PC-9 (cell line): ENCODE results near the gene FBXO41.

Experiments used
- EZH2 ChIP-seq: fragments of 200-600 bp; sonication (generic); IDR thresholded peaks from 2 replicates; pipeline ENCODE4 v1.8.0; 2017; ENCODE audit warnings: antibody characterized with exemption, low read depth
- TF ChIP-seq, protein P1 (sequence below): fragments of 200-600 bp; sonication (generic); conservative IDR thresholded peaks from 2 replicates; pipeline ENCODE4 v1.6.1; 2017; ENCODE audit warnings: mixed run types, antibody characterized with exemption, mild to moderate bottlenecking, moderate library complexity

DNA sequence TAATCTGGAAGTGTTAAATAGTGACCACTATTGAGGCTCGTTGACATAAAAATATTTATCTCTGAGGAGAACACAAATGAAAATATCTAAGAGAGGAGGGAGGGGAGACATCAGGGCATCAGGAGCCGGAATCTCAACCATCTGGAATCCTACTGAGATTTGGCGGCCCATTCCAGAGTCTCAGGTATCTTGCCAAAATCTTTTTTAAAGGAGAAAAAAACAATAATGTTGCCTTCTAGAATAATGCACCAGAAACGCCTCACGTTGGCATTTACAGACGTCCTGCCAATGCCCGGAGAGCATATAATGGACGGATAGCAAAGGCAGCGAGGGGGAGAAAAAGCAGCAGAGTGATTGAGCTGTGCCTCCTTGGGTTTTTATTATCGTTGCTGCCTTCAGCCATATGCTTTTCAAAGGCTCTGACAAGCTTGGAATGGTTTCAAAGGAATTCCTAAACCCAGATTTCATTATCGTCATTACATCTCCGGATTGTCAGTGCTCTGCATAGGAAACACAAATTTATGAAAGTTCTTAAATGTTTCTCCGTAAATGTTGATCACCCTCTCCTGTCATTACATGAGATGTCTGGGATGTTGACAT is 39.9 kb upstream of the FBXO41 start:
- TF ChIP-seq, protein P1, sequence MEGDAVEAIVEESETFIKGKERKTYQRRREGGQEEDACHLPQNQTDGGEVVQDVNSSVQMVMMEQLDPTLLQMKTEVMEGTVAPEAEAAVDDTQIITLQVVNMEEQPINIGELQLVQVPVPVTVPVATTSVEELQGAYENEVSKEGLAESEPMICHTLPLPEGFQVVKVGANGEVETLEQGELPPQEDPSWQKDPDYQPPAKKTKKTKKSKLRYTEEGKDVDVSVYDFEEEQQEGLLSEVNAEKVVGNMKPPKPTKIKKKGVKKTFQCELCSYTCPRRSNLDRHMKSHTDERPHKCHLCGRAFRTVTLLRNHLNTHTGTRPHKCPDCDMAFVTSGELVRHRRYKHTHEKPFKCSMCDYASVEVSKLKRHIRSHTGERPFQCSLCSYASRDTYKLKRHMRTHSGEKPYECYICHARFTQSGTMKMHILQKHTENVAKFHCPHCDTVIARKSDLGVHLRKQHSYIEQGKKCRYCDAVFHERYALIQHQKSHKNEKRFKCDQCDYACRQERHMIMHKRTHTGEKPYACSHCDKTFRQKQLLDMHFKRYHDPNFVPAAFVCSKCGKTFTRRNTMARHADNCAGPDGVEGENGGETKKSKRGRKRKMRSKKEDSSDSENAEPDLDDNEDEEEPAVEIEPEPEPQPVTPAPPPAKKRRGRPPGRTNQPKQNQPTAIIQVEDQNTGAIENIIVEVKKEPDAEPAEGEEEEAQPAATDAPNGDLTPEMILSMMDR = no peak
- no peak for TF ChIP-seq EZH2
